Small intestine (tissue), 7 donors: ENCODE results near the gene LRRC56. TPM values are rescaled to one million over a fixed set of nuclear protein-coding genes. Genes with fewer than 3 reads are reported as not detected.

Experiments used
- DNase-seq, 2 donors: peaks; one replicate each; pipeline versions ENCODE4 v3.0.0 to v3.0.0-alpha.2; 2013
- FAIRE-seq: peaks from 2 replicates; lab custom pipeline; 2012; peaks lifted over from hg19 to GRCh38; lab: Jason Lieb, UNC
- H3K27ac ChIP-seq, 3 donors: one replicate each; pipeline ENCODE4 v1.5.1; 2013; ENCODE audit warnings: low read length in 2 of 3, mild to moderate bottlenecking in 2 of 3, control low read depth in 1 of 3, inconsistent platforms in 1 of 3, low read depth in 1 of 3, moderate library complexity in 1 of 3
- H3K27me3 ChIP-seq, 3 donors: one replicate each; pipeline ENCODE4 v1.6.1; 2013; ENCODE audit warnings: low read length in 3 of 3, inconsistent platforms in 1 of 3; ENCODE audit not compliant: control insufficient read depth in 3 of 3, insufficient read depth in 3 of 3
- H3K36me3 ChIP-seq, 3 donors: one replicate each; pipeline ENCODE4 v1.6.1; 2013; ENCODE audit warnings: low read length in 3 of 3, inconsistent platforms in 1 of 3, low read depth in 1 of 3, mild to moderate bottlenecking in 1 of 3, moderate library complexity in 1 of 3; ENCODE audit not compliant: control insufficient read depth in 3 of 3, insufficient read depth in 2 of 3
- H3K4me1 ChIP-seq, 3 donors: one replicate each; pipeline ENCODE4 v1.6.1; 2013; ENCODE audit warnings: low read length in 2 of 3, inconsistent platforms in 1 of 3, low read depth in 1 of 3, mild to moderate bottlenecking in 1 of 3, moderate library complexity in 1 of 3; ENCODE audit not compliant: control insufficient read depth in 3 of 3, insufficient read depth in 2 of 3
- H3K4me3 ChIP-seq, 3 donors: one replicate each; pipeline ENCODE4 v1.5.1; 2013; ENCODE audit warnings: low read length in 3 of 3, control low read depth in 1 of 3, inconsistent platforms in 1 of 3, low read depth in 1 of 3, mild to moderate bottlenecking in 1 of 3, moderate library complexity in 1 of 3
- H3K9me3 ChIP-seq, 2 donors: one replicate each; pipeline ENCODE4 v1.6.1; 2013; ENCODE audit warnings: low read depth in 1 of 2, low read length in 1 of 2; ENCODE audit not compliant: control insufficient read depth in 2 of 2, insufficient read depth in 1 of 2
- WGBS, 3 donors: extraction: QIAGEN DNeasy Blood & Tissue Kit; methylation state at CpG; one replicate each; pipeline ENCODE4 v1.1.7; 2013; 5-methylcytosine and 5-hydroxymethylcytosine counted together
- polyA plus RNA-seq, 4 donors: library from polyadenylated mRNA; stranded (reverse) in 3 of 4; unstranded in 1 of 4; fragments of 200-250 nt in 3 of 4; fragments of 120-200 nt in 1 of 4; gene quantifications; one replicate each; pipeline versions ENCODE4 v1.2.1 to v1.2.3, GENCODE V29; 2013
- donor health status: healthy with polysubstance abuse.
- donor health status: control.
- donor health status: control.
- donor health status: Bipolar disorder and iron deficiency.
- donor health status: healthy.

Gene LRRC56
- polyA plus RNA-seq, 4 donors, result 0.54 to 2.7 (median 1.0) TPM

DNA sequence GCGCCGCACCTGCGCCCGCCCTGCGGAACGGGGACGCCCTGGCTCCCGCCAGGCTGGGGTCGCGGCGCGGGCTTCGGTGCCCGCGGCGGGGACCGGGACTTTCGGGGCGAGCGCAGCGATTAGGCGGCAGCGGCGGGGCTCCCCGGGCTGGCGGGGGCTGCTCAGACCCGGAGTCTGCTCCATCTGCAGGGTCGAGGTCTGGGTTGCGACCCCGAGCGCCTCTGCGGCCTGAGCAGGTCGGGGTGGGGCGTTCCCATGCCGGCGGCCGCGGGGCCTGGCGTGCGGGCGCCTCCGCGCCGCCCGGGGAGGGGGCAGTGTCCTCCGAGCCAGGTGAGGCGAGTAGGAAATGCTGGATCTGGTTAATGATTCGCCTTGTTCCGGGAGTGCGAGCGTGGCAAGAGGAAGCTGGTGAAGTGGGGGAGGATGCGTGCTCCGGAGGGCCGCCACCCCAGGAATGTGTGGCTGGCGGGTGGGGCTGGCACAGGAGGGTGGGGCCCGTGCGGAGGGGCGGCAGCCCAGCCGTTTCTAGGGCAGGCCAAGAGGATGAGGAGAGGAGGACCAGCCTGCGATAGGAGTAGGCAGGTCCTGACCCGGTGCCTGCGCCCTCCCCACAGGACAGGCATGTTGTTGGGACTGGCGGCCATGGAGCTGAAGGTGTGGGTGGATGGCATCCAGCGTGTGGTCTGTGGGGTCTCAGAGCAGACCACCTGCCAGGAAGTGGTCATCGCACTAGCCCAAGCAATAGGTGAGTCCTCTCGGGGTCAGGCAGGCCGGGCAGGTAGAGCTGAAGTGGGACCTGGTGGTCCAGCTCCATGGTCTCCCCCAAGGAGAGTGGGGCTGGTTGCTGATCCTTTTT, 24.0 kb downstream of the LRRC56 start:
- Histone ChIP-seq H3K4me1 (peaks cover 0 to 35% (median 0%) of the 10 kb centered on the region in 3 donors), H3K9me3 (no peaks in the 10 kb centered on the region), H3K27ac (peak overlapping the region; percentile 93 to 100 (median 96)), H3K36me3 (peaks cover 0 to 37% (median 7%) of the 10 kb centered on the region in 3 donors), H3K27me3 (peaks cover 0 to 25% (median 0%) of the 10 kb centered on the region in 3 donors), H3K4me3 (peak overlapping the region; percentile 70 to 92 (median 84))
- DNase-seq (peak; percentile 96 to 98), FAIRE-seq (no peak)
- WGBS, 3 donors, result 4 to 8% (median 5%) methylated on average over 26 to 67 of the region's 67 CpGs

DNA sequence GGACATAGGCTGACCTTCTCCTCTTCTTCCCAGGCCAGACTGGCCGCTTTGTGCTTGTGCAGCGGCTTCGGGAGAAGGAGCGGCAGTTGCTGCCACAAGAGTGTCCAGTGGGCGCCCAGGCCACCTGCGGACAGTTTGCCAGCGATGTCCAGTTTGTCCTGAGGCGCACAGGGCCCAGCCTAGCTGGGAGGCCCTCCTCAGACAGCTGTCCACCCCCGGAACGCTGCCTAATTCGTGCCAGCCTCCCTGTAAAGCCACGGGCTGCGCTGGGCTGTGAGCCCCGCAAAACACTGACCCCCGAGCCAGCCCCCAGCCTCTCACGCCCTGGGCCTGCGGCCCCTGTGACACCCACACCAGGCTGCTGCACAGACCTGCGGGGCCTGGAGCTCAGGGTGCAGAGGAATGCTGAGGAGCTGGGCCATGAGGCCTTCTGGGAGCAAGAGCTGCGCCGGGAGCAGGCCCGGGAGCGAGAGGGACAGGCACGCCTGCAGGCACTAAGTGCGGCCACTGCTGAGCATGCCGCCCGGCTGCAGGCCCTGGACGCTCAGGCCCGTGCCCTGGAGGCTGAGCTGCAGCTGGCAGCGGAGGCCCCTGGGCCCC, 24.8 kb downstream of the LRRC56 start:
- peaks cover 0 to 18% (median 0%) of the 10 kb centered on the region in 3 donors for H3K27me3 ChIP-seq
- peaks cover 0 to 41% (median 7%) of the 10 kb centered on the region in 3 donors for H3K36me3 ChIP-seq
- no peaks in the 10 kb centered on the region for H3K9me3 ChIP-seq
- FAIRE-seq (no peak), DNase-seq (no peak)
- peak overlapping the region; percentile 93 to 100 (median 96) for H3K27ac ChIP-seq
- peak overlapping the region in 2 of 3 donors; percentile 70 to 92 for H3K4me3 ChIP-seq
- 91 to 94% (median 93%) methylated on average over 21 to 29 of the region's 29 CpGs for WGBS, 3 donors
- H3K4me1 ChIP-seq, result peaks cover 0 to 36% (median 0%) of the 10 kb centered on the region in 3 donors

- WGBS, 3 donors, result 90 to 92% (median 91%) methylated on average over 16 to 18 of the region's 18 CpGs
- peaks cover 0 to 44% (median 0%) of the 10 kb centered on the region in 3 donors for H3K4me1 ChIP-seq
- peaks cover 0 to 45% (median 7%) of the 10 kb centered on the region in 3 donors for H3K36me3 ChIP-seq
- no peaks in the 10 kb centered on the region for H3K9me3 ChIP-seq
- FAIRE-seq (no peak), DNase-seq (no peak)
- no peak overlapping the region for H3K4me3 ChIP-seq
- H3K27ac ChIP-seq, result no peak overlapping the region
- peaks cover 0 to 10% (median 0%) of the 10 kb centered on the region in 3 donors for H3K27me3 ChIP-seq
These were observed 25.9 kb downstream of the LRRC56 start for GRCh38 chr11:563066-563811.

DNA sequence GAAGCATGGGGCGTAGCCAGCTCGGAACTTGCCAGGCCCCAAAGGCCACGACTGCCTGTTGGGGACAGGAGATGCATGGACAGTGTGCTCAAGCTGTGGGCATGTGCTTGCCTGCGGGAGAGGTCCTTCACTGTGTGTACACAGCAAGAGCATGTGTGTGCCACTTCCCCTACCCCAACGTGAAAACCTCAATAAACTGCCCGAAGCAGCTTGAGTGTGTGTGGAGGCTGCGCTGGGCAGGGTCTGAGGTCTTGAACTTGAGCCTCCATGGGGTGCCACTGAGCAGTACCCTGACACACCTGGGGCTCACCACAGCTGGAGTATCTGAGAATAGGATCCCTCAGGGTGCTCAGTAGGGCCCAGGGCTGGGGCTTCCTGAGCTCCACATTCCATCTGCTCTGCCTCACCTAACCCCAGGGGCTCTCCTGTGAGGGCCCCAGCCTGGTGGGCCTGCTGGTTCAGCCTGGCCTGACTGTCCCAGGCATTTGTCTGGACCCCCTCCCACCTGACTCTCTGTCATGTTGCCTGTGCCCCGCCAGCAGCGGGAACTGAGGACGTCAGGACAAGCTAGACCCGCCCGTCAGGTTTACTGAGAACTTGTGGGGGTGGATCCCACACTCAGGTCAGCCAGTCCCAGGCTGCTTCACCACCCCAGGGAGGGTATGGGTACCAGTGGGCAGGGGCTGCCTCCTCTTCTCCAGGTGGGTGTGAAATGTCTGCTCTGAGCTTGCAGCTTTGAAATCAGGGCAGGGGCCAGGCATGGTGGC, 26.7 kb downstream of the LRRC56 start:
- Histone ChIP-seq H3K4me3 (no peak overlapping the region), H3K27me3 (peaks cover 0 to 6% (median 0%) of the 10 kb centered on the region in 3 donors), H3K36me3 (peaks cover 0 to 45% (median 7%) of the 10 kb centered on the region in 3 donors), H3K27ac (no peak overlapping the region), H3K9me3 (no peaks in the 10 kb centered on the region), H3K4me1 (peaks cover 0 to 43% (median 1%) of the 10 kb centered on the region in 3 donors)
- DNase-seq (no peak), FAIRE-seq (no peak)
- 79 to 85% (median 80%) methylated on average over 12 of the region's 12 CpGs for WGBS, 3 donors

DNA sequence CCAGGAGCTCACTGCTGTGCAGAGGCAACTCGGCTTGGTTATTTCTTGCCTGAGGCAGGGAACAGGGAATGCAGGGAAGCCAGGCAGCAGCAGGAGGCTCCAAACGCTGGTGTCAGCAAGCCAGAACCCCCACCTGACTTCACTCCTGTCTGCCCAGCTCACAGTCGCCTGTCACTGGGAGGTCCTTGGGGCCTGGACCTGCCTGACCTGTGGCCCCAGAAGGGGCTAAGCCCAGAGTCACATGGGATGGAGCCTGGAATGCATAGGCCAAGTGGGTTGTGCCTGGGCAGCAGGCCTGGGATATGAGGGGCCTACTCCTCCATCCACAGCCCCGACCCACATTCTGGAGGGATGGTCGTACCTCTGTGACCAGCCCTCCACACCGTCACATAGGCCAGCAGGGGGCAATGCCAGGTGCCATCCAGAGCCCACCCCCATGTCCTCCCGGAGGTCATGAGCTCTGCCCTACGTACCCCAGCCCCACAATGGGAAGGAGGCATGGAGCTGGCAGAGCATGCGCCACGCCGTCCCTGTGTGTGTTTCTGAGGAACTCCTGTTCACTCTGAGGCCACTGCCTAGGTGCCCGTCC, 28.7 kb downstream of the LRRC56 start:
- DNase-seq (no peak), FAIRE-seq (no peak)
- peak overlapping the region in 1 of 3 donors; percentile 26 for H3K27ac ChIP-seq

GRCh38 chr11:567011-567628, 29.8 kb downstream of the LRRC56 start:
- Histone ChIP-seq H3K36me3 (peaks cover 0 to 39% (median 7%) of the 10 kb centered on the region in 3 donors), H3K27me3 (peaks cover 0 to 8% (median 2%) of the 10 kb centered on the region in 3 donors), H3K27ac (peak overlapping the region in 2 of 3 donors; percentile 17 to 32), H3K4me1 (peaks cover 3 to 28% (median 7%) of the 10 kb centered on the region in 3 donors), H3K4me3 (peak overlapping the region in 2 of 3 donors; percentile 46 to 51), H3K9me3 (no peaks in the 10 kb centered on the region)
- DNase-seq, result no peak
- FAIRE-seq, result no peak
- 72 to 91% (median 90%) methylated on average over 17 to 18 of the region's 18 CpGs for WGBS, 3 donors

More for the DNA sequence above, 28.7 kb downstream of the LRRC56 start:
- Histone ChIP-seq H3K4me1 (peaks cover 3 to 35% (median 7%) of the 10 kb centered on the region in 3 donors), H3K4me3 (no peak overlapping the region), H3K36me3 (peaks cover 0 to 45% (median 7%) of the 10 kb centered on the region in 3 donors), H3K27me3 (peaks cover 0 to 8% (median 0%) of the 10 kb centered on the region in 3 donors), H3K9me3 (no peaks in the 10 kb centered on the region)
- 71 to 80% (median 80%) methylated on average over 12 of the region's 12 CpGs for WGBS, 3 donors
